C4-2B (cell line): Measurements from ENCODE around the gene RNF214.

Source experiments
- H3K27ac ChIP-seq: fragments of 450-650 bp; 2 replicates; pipeline ENCODE4 v1.5.1; 2017
- CTCF ChIP-seq: fragments of 450-650 bp; conservative IDR thresholded peaks from 2 replicates; pipeline ENCODE4 v1.5.1; 2017; ENCODE audit warnings: mild to moderate bottlenecking
- ZFX ChIP-seq: fragments of 450-650 bp; IDR thresholded peaks from 2 replicates; pipeline ENCODE4 v1.6.1; 2017

RNF214 gene

DNA sequence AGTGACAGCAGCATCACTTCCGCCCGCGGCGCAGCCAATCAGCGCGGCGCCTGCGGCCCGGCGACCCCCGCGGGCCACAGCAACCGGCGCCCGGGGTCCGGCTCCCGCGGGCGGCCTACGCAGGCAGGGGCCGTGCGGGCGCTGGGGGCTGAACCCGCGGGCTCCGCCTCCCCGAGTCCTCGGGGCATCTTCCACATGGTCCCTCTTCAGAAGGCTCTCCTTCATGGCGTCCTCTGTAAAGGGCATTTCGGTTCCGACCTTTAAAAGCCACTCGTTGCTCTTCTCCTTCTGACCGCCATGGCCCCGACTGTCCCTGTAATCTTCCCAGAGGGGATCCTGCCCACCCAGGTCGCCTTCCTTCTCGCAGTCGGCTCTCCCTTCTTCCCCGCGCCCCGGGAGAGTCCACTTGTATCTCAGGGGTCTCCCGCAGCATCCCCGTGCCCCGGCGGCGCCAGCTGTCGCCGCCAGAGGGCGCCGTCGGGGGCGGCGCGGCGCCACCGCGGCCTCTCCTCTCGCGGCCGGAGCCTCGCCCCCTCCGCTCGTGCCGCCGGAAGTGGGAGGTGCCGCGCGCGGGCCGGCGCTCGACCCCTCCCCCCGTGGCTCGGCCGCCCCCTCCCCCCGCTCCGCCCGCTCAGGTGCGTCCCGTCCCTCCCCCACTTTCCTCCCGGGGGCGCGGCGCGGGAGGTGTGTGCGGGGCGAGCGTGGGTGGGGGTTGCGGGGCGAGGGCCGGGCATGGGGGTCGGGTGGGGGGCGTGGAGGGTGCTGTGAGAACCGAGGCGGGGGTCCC, at the start of gene RNF214:
RNF214 (plus strand) TSS at position 580 of the 787 bp plus-strand sequence. CDS start 1,602 bp downstream, outside the sequence.
- peak; percentile 99 for TF ChIP-seq CTCF
- TF ChIP-seq ZFX = peak; percentile 50; the same call in 1 of the 2 replicates
- peak within 1 kb of the TSS; percentile 89 for H3K27ac ChIP-seq

DNA sequence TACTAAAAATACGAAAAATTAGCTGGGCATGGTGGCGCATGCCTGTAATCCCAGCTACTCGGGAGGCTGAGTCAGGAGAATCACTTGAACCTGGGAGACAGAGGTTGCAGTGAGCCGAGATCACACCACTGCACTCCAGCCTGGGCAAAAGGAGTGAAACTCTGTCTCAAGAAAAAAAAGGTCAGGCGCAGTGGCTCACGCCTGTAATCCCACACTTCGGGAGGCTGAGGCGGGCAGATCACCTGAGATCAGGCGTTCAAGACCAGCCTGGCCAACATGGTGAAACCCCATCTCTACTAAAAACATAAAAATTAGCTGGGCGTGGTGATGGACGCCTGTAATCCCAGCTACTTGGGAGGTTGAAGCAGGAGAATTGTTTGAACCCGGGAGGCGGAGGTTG, 49.3 kb upstream of the RNF214 start:
- peak overlapping the region; percentile 70 for H3K27ac ChIP-seq

GRCh38 chr11:117183724-117184349, 48.6 kb upstream of the RNF214 start:
- TF ChIP-seq ZFX = no peak
- no peak for TF ChIP-seq CTCF

GRCh38 chr11:117185736-117186430, 46.6 kb upstream of the RNF214 start:
- peak overlapping the region; percentile 70 for H3K27ac ChIP-seq
- no peak for TF ChIP-seq CTCF
- TF ChIP-seq ZFX = no peak; the same call in 1 of the 2 replicates

More at GRCh38 chr11:117183724-117184349, 48.6 kb upstream of the RNF214 start:
- peak overlapping the region; percentile 70 for H3K27ac ChIP-seq

DNA sequence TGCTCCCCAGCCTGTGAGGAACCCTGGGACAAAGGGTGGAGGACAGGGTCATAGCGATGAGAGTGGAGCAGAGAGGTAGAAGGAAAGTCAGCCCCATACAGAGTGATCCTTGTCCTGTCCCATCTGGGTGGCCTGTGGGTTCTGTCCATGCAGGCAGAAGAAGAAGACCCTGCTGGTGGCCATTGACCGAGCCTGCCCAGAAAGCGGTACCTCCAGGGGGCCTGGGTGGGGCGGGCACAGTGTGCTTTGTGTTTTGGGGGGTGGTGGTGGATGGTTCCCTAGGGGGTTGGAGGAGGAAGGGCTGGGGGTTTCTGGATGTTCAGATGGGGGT, 46.1 kb upstream of the RNF214 start:
- peak overlapping the region; percentile 70 for H3K27ac ChIP-seq
- no peak for TF ChIP-seq ZFX
- TF ChIP-seq CTCF = no peak

DNA sequence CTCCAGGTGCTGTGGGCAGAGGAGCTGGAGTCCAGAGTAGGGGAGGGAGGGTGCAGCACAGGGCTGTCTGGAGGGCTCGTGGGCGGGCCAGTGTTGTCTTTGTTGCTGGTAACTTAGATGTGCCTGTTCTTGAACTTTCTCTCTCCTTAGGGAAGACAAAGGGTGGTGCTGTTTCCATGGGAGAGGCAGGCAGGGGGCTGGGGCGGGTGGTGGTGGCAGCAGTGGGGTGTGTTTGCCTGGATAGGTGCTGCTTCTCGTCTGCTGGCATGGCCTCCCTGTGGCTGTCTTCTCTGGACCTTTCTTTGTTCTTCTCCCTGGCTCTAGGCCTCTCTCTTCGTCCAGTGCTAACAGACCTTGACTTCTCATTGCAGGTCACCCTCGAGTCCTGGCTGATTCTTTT, 45.5 kb upstream of the RNF214 start:
- TF ChIP-seq ZFX (no peak), CTCF (no peak)
- H3K27ac ChIP-seq = no peak overlapping the region

- TF ChIP-seq ZFX (no peak), CTCF (no peak)
- H3K27ac ChIP-seq = no peak overlapping the region
Measured at GRCh38 chr11:117187428-117187798, 45.1 kb upstream of the RNF214 start.
